MM.1S (cell line): ENCODE data around the gene AQP12A.
"Not testable (repeated sequence)": the region's sequence is repeated elsewhere in the genome, so short reads cannot be mapped to it uniquely, and the experiment has no call there.

Experiments used
- CTCF ChIP-seq: fragments of 300-600 bp; sonication (generic); IDR thresholded peaks from 2 replicates; pipeline ENCODE4 v1.5.1; 2016; ENCODE audit warnings: antibody characterized with exemption, low read length, mixed read lengths
- EZH2 ChIP-seq: fragments of 300-600 bp; sonication (generic); optimal IDR thresholded peaks from 2 replicates; pipeline ENCODE3; 2017; ENCODE audit warnings: low read depth, mild to moderate bottlenecking, antibody characterized with exemption, low read length, mixed read lengths

- TF ChIP-seq CTCF, EZH2: not testable (repeated sequence)
Observed at GRCh38 chr2:240678043-240678442, 13.6 kb upstream of the AQP12A start.
